Activated naive CD4-positive, alpha-beta T cell treated with anti-CD3 and anti-CD28 coated beads, Interleukin-2, amount 50 U/mL, for 16 hours (primary cell): ENCODE measurements around the gene PRKAG2.
"Not testable (repeated sequence)": the region's sequence is repeated elsewhere in the genome, so short reads cannot be mapped to it uniquely, and the experiment has no call there.

ENCODE experiments used
- DNase-seq: peaks from one replicate; pipeline ENCODE4 v3.0.0-alpha.2; 2020

Gene PRKAG2

DNA sequence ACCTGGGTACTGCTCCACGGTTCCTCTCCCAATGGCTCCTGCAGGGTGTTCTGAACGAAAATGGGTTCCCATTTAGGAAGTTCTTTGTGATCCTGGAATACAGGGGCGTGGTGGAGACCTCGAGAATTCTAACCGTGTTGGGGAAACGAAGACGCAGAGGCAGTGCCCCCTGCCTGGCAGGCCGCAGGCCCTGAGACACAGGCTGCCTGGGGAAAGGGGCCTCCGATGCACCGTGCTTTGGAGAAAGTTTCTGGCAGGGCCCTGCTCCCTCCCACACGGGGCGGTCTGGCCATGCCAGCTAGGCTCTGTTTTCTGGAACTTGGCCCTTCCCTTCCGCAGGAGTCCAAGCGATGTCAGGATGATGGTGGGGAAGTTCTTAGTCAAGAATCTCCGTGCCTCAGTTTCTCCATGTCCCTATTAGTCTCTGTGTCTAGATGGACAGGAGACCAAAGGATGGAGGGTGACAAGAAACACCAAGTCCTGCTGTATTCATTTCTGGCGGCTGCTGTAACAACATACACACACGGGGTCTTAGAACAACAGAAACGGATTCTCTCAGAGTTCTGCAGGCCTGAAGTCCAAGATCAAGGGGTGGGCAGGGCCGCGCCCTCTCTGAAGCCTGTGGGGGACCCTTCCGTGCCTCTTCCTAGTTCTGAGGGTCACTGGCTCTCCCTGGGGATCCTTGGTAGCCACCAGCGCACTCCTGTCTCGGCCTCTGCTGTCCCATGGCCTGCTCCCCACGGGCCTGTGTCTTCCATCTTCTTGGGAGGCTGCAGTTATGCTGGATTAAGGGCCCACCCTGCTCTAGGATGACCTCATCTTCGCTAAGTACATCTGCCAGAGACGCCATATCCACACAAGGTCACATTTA is 27.7 kb downstream of the PRKAG2 start:
- DNase-seq: no peak

DNA sequence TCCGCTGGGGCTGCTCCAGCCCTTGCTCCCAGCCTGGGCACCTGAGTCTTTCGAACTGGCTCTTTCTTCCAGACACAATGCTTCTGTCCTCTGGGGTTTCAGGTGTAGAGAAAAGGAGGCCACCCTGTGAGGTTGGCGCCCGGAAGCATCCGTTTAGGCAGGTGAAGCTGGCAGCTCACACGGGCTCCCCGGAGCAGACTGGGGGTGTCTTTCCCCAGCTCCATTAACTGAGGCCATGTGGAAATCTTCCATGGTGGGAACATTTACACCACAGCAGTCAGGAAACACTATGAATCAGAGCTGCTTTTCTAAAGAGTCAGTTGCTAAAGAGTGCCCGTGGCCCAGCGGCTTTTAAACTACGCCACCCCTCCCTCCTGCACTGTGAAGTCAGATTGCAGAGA is 29.2 kb downstream of the PRKAG2 start:
- DNase-seq: no peak

DNA sequence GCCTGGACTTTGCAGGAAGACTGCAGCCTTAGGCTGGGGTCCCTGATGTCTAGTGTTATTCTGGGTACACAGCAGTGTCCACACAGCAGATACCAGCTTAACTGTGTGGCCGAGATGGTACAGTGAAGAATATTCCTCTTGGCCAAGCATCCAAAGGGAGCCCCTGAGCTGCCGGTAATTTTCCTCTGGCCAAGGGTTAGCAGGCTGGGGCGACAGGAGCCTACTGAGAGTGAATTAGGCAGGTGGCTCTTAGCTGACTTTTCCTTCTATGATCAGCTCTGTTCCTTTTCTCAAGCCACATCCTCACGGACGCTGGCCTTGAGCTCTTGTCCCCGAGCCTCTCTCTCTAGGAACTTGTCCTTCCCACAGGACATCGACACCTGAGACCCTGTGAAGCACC is 29.8 kb downstream of the PRKAG2 start:
- DNase-seq: no peak

DNA sequence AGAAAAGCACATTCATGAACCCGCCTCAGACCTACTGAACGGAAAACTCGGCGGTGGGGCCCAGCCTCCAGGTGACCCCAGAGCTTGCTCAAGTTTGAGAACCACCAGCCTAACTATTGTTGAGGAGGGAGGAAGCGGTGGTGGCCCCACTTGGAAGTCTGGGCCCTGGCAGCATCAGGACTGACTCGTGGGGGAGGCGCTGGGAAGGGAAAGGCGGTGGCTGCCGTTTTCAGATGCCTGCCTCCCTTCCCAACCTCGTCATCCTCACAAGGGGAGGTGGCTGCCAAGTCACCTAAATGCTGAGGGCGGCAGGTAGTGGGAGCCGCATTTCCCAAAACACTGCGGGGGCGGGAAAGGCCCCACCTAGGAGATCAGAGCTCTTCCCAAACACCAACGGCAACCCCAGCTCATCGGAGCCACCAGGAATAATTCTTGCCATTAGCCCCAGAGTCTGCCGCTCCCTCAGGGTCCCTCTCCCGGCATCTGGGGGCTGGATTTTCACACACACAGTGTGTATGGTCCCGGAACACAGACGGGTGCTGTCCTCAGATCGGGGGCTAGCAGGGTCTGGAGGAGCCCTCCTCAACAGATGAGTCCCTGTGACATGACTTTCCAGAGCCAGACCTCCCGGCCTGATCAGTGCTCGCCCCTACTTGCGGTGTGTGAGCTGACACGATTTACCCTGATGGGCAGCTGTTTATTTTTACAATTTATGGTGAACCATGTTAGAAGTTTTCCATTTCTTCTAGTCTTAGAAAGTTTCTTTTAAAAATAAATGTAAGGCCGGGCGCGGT is 31.3 kb downstream of the PRKAG2 start:
- no peak for DNase-seq

DNA sequence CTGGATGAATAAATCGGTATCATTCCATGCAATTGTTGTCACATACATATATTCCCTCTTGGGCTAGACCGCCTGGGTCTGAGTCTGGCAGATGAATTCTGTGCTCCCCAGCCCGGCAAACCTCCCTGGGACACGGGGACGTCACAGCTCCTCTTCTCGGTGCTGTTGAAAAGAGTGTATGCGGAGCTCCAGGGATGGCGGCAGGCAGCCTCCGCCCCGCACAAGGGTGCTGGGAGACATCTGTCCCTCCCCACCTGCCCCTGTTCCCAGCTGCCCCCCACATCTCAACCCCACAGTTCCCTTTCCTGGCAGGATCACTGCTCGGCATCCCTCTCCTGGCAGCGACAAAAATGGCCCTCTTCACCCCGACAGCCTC is 32.1 kb downstream of the PRKAG2 start:
- DNase-seq: no peak

DNA sequence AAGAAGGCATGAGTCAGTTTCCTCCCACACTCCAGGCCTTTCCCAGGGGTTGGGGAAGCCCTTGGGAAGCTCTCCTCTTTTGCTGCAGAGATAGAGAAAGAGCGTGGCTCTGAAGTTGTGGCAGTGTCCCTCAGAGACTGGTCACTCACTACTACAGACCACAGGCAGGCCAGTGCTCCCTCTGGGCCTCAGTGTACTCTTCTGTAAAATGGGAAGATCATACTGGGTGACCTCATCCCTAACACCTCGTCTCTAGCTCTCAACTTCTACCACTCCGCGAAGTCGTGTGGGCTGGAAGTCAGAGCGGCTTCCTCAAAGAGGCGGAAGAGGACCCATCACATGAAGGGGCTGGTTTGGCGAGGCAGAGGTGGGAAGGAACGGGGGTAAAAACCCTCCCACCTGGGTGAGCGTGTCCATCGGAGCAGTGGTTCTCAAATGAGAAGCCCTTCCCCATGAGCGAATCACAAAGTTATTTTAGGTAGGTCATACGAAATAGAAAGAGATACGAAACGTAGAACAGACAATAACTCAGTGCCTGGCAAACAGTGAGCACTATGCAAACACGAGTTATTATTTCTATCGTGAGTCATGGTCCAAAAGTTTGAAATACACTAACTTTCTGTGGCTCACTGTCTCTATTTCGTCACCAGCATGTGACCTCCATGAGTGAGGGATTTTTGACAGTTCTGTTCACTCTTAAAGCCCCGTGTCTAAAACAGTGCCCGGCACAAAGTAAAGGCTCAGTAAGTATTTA is 32.7 kb downstream of the PRKAG2 start:
- no peak for DNase-seq

DNA sequence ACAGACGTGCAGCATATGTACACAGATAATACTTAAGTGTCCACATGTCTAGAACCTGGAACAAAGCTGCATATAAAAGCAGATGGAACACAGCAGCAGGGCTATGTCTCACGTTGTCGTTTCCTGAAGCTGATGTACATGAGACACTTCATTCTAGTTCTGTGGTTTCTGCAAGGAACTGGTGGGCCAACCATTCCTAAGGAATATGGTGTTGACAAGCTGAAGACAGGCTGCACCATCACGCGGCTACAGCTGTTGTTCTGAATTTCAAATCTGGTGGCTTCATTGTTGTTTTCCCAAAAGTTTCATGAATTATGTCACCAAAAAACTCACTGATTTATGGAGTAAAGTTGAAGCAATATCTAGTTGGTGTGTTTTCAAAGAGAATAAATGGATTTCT is 33.7 kb downstream of the PRKAG2 start:
- no peak for DNase-seq

DNA sequence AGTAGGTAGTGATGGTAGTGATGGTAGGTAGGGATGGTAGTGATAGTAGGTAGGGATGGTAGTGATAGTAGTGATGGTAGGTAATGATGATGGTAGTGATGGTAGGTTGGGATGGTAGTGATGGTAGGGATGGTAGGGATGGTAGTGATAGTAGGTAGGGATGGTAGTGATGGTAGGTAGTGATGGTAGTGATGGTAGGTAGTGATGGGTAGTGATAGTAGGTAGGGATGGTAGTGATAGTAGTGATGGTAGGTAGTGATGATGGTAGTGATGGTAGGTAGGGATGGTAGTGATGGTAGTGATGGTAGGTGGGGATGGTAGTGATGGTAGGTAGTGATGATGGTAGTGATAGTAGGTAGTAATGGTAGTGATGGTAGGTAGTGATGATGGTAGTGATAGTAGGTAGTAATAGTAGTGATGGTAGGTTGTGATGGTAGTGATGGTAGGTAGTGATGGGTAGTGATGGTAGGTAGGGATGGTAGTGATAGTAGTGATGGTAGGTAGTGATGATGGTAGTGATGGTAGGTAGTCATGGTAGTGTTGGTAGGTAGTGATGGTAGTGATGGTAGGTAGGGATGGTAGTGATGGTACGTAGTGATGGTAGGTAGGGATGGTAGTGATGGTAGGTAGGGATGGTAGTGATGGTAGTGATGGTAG is 35.4 kb downstream of the PRKAG2 start:
- DNase-seq: not testable (repeated sequence)

DNA sequence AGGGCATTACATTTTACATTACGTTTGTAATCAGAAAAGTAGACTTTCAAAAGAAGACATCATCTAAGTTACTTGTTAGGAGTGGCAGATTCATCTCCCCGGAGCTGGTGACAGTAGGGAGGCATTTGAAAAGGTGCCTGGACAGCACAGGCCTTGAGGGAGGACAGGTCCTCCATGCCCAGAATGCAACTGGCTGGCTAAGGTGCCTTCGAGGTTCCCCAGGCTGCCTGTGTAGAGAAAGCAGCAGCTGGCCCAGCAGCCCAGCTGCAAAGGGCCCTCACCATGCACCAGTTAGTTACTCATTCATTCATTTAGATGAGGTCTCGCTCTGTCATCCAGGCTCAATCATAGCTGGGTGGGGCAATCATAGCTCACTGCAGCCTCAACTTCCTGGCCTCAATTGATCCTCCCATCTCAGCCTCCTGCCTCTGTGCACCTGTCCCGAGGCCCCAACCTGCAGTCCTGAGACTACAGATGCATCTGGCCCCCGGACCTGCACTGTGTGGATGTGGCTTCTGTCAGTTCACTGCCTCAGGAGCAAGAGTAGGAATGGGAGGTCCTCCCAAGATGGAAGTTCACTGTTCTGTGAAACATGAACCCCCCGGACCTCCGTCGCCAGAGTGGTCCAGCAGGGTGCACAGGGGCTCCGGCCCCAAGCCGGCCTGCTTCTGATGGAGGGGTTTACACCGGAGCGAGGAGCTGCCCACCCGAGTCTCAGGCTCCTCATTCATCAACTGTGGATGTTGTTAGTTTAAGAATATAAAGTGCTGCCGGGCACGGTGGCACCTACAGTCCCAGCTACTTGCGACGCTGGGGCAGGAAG is 36.6 kb downstream of the PRKAG2 start:
- DNase-seq: no peak

DNA sequence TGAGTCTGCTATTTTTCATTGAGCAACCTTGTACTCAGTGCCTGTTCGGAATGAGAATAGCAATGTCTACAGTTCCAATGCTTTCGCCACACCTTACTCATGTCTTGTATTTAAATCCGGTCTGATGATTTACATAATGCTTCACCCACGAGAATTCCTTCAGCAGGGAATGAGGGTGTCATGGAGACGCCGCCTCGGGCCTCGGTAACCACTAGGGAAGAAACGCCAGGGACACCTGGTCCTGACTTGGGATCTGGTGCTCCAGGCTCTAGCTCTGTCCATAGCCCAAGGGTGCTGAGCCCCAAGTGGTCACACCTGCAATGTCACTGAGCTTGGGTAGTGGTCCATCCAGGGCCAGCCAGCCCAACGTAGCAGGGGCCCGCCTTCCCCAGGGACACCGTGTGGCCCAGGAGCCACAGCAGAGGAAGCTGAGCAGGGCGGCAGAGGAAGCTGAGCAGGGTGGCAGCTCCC is 37.4 kb downstream of the PRKAG2 start:
- DNase-seq: no peak

DNA sequence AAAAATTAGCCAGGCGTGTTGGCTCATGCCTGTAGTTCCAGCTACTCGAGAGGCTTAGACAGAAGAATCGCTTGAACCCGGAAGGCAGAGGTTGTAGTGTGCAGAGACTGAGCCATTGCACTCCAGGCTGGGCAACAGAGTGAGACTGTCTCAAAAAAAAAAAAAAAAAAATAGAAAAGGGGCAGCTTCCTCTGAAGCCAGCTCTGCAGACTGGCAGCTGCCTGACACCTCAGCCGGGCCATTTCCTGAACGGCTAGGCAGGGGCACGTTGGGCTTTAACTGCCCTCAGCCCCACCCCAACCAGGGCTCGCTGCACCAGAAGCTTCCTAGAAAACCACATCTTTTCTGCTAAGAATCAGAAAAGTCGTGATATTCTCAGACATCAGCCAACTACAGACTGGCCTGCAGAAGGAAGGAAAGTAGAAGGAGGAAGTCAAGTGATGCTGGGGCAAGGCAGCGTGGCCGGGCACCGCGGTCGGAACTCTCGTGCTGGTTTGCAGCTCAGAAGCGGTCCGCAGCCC is 38.0 kb downstream of the PRKAG2 start:
- no peak for DNase-seq

DNA sequence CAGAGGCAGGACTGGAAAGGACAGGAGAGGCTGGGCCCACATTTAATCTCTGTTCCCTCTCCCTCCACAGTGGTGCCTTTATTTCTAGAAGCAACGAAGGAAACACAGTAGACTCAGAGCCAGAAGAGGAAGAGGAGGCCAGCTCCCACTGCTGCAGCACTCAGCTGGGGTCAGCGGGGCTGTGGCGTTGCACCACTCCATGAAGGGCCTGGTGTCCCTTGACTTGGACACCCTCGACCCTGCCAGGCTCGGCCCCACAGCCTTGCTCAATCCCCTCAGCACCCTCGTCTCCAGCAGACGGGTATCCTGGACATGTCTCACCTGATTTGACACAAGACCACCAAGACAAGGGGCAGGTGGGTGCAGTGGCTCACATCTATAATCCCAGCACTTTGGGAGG is 38.8 kb downstream of the PRKAG2 start:
- no peak for DNase-seq

DNA sequence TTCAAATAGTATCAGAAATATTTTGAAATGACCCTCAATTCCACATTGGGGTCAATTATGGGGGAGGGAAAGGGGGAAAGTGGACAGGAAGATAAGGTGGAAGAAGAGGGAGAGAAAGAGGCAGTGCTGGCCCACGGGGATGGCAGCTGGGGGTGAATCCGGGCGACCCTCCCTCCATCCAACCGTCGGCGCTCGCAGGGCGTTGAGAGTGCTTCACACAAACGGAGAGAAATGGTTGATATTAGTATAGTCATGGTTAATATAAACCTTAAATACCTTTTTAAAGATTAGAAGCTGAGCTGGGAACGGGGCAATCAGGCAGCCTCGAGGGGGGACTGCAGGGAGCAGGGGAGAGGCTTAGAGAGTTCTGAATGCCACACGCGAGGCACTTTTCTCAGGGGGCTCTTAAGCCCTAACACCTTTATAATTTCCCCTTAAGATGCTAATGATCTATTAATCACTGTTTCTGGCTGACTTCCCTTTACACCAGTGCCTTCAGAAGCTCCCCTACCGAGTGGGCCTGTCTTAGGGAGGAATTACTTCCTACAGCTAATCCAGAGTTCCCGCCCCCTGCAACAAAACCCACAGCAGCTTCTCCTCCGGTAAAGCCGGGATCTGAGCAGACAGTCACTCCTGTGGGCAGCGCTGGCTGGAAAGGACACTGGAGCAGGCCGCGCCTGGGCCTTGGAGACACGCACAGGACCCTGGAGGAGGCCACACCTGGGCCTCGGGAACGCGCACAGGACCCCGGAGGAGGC is 39.5 kb downstream of the PRKAG2 start:
- DNase-seq: no peak

DNA sequence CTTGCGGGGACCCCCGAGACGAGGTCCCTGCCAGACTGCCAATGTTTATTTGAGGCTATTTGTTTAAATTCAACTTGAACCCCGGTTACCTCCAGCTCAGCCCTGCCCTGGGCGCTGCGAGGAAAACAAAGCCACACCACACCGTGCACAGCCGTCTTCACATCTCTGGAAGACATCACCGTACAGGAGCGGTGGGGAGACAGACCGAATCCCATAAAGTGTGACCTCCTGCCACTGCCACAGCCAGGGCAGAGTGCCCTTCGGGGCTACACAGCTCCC is 40.0 kb downstream of the PRKAG2 start:
- DNase-seq: no peak

DNA sequence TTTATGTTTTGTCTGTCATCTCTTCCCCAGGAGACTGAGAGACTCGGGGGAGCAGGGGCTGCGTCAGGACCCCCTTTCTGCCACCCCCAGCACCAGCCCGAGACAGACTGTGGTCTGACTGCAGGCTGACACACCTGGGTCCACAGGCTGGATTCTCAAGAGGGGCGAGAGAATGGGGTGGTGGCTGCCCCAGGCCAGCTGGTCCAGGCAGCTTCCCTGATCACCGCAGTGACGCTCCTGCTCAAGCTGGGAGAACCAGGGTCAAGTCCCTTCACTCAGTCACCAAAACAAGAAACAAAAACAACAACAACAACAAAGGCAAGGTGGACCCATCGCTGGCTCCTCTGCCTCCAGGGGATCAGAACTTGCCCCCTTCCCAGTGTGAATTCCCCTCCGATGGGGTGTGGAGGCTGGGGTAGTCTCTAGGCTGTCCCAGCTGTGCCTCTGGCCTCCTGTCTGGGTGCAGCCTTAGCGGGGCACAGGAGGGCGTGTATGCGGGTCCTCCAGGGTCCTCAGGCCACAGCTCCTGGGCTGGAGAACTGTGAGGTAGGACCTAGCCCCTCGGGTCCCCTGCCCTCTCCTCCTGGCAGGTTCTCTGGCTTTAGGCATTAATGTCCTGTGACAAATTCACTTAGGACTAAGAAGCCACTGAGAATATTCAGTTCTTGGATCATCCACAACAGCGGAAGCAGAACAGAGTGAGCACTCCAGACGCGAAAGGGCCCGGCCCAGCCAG is 40.6 kb downstream of the PRKAG2 start:
- DNase-seq: no peak

DNA sequence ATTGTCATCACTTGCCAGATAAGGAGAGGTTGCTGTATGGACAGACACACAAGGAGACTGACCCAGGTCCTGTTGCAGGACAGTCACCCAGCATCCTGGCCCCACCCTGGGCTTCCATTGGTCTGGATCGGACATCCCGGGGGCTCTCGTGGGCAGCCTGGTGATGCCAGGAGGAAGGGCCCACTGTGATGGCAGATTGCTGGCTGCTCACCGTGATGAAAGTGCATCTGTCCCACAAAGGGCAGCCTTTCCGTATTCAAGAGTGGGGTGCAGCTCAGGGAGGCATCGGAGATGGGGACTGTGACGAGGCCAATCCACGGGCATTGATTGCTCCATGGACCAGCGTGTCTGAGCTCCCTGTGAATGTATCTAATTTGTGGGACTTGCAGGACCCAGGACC is 41.3 kb downstream of the PRKAG2 start:
- DNase-seq: no peak

DNA sequence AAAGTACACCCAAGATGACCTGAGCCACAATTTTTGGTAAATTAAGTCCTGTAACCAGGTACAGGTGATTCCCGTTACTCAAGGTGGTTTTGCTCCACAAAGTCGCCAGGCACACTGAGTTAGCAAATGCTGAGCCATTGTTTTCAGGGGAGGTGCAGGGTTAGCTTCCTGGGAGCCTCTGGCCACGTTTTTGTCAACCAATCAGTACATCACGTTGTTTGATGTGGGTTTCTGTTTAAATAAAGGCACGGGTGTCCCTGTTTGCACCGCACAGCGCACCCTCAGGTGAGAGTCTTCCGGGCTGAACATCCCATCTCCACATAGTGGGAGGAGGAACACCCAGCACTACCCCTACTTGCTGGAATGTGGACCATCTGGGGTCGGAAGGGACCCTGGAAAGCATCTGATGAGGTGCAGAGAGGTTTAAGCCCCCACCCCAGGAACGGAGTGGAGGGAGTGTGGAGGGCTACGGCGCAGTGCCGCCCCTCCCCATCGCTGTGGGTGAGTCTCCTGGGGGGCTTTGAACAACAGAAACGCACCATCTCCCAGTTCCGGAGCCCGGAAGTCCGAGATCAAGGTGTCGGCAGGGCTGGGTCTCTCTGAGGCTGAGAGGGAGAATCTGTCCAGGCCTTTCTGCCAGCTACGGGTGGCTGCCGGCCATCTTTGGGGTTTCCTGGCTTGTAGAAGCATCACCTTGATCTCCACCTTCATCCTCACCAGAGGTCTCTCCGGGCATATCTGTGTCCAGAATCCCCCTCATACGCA is 42.5 kb downstream of the PRKAG2 start:
- no peak for DNase-seq

DNA sequence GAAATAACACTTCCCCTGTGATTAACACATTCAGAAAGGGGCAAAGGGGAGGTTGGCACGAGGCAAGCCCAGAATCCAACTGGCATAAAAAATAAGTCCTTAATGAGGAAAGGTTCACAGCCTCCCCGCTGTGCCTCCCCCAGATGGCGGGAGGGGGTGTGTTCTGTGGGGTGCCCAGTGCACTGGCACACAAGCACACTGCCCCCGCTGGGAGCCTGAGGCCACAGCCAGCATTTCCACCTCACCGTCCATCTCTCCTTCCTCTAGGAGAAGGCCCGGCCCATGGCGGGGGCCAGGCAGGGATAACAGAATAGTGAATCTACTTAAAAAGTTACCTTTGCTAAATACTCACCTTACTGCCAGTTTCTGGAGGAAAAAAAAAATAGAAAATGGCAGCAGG is 43.2 kb downstream of the PRKAG2 start:
- no peak for DNase-seq

DNA sequence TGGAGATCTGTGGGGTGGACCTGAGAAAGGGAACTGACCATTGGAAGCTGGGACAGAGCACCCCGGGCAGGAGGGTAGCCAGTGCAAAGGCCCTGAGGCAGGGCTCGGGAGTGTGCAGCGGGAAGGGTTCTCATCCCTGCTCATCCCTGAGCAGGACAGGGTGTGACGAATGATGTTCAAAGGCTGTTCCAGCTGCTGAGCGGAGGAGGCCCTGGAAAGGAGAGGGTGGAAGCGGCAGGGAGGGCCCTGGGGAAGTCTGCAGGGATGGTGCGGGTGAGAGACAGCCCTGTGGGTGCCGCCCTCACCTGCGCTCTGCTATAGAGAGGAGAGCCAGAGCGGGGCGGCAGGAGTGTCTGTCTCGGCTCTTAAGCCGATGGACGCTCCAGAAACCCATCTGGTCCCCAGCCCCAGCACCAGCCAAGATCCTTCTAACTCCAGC is 43.7 kb downstream of the PRKAG2 start:
- DNase-seq: no peak

DNA sequence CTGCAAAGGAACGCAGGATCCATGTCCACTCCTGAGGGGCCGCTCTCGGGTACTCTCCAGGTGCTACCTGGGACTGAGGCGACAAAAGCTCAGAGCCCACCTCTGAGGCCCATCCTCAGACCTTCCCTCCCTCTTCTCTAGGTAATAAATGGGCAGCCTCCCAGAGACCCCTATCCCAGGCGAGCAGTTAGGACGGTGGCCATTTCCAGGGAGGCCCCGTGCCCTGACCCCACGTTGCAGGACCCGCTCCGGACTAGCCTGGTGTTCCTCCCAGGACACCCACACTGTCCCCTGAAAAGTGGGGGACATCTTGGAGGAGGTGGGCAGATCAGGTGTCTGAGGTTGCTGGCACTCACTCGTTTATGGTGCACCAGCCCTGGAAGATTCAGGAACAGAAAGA is 44.3 kb downstream of the PRKAG2 start:
- DNase-seq: no peak
